Prostate gland (tissue), 2 donors: Measurements from ENCODE around the gene PCSK6.

ENCODE experiments used
- CTCF ChIP-seq, 4 experiments: fragments of 200-600 bp in 2 of 4; fragments of 450-650 bp in 2 of 4; sonication (generic) in 2 of 4; IDR thresholded peaks; 1 replicate in 3 of 4; 2 replicates in 1 of 4; pipeline ENCODE4 v1.5.1; 2016 to 2019; ENCODE audit warnings: antibody characterized with exemption in 4 of 4, mild to moderate bottlenecking in 2 of 4, moderate library complexity in 2 of 4
- POLR2A ChIP-seq: fragments of 450-650 bp; IDR thresholded peaks from one replicate; pipeline ENCODE4 v1.6.1; 2016; ENCODE audit warnings: antibody characterized with exemption, mild to moderate bottlenecking

- no peak for TF ChIP-seq CTCF (IDR thresholded peaks at IDR 0.05)
- TF ChIP-seq POLR2A = no peak
These were observed 57.8 kb downstream of the PCSK6 start for GRCh38 chr15:101431748-101432147.
